UCSD-AML1 (cell line): ENCODE results near the gene PELI2.

Source experiments
- DNase-seq: peaks from one replicate; lab custom pipeline; 2025; ENCODE audit not compliant: unreplicated experiment; lab: John Stamatoyannopoulos, UW

The PELI2 gene

GRCh38 chr14:56237398-56237797 is 119.2 kb downstream of the PELI2 start:
- DNase-seq, result no peak

GRCh38 chr14:56241461-56241860 is 123.2 kb downstream of the PELI2 start:
- no peak for DNase-seq

GRCh38 chr14:56243110-56243509 is 124.9 kb downstream of the PELI2 start:
- DNase-seq, result no peak

- DNase-seq, result no peak
Observed at GRCh38 chr14:56244138-56244789, 126.1 kb downstream of the PELI2 start.

GRCh38 chr14:56247495-56248200 is 129.4 kb downstream of the PELI2 start:
- DNase-seq, result no peak

- no peak for DNase-seq
Observed at GRCh38 chr14:56248442-56248841, 130.2 kb downstream of the PELI2 start.

GRCh38 chr14:56261046-56261445 is 142.8 kb downstream of the PELI2 start:
- DNase-seq, result no peak

GRCh38 chr14:56262530-56262929 is 144.3 kb downstream of the PELI2 start:
- DNase-seq, result no peak

GRCh38 chr14:56268039-56268438 is 149.8 kb downstream of the PELI2 start:
- DNase-seq, result no peak

- no peak for DNase-seq
Observed at GRCh38 chr14:56268673-56269072, 150.5 kb downstream of the PELI2 start.

GRCh38 chr14:56270921-56271320 is 152.7 kb downstream of the PELI2 start:
- DNase-seq, result no peak

- no peak for DNase-seq
Observed at GRCh38 chr14:56271970-56272369, 153.8 kb downstream of the PELI2 start.

- DNase-seq, result no peak
Observed at GRCh38 chr14:56273155-56273554, 154.9 kb downstream of the PELI2 start.

- no peak for DNase-seq
Observed at GRCh38 chr14:56273951-56274350, 155.7 kb downstream of the PELI2 start.

- no peak for DNase-seq
Observed at GRCh38 chr14:56274556-56274955, 156.3 kb downstream of the PELI2 start.

GRCh38 chr14:56276108-56276507 is 157.9 kb downstream of the PELI2 start:
- DNase-seq, result no peak

- no peak for DNase-seq
Observed at GRCh38 chr14:56278383-56278782, 160.2 kb downstream of the PELI2 start.

GRCh38 chr14:56280843-56281242 is 162.6 kb downstream of the PELI2 start:
- DNase-seq, result no peak

GRCh38 chr14:56282179-56282578 is 164.0 kb downstream of the PELI2 start:
- DNase-seq, result no peak

GRCh38 chr14:56284641-56285040 is 166.4 kb downstream of the PELI2 start:
- no peak for DNase-seq

- no peak for DNase-seq
Observed at GRCh38 chr14:56289155-56289554, 170.9 kb downstream of the PELI2 start.

GRCh38 chr14:56290195-56290594 is 172.0 kb downstream of the PELI2 start:
- DNase-seq, result no peak

GRCh38 chr14:56292970-56293369 is 174.8 kb downstream of the PELI2 start:
- no peak for DNase-seq
